Measurements from ENCODE around the gene AKAP12.
A peak's percentile ranks its signal among the peaks of the same experiment; 100 is the strongest.
"Not testable (repeated sequence)": the region's sequence is repeated elsewhere in the genome, so short reads cannot be mapped to it uniquely, and the experiment has no call there.

Gene AKAP12

GRCh38 chr6:151310852-151311767 lies 71.3 kb downstream of the AKAP12 start:
- DNase-seq (ENCODE audit: low spot score): no peak

- no peak for DNase-seq (ENCODE audit: low spot score)
Measured at GRCh38 chr6:151313066-151313491, 73.3 kb downstream of the AKAP12 start.

GRCh38 chr6:151315661-151316060 lies 75.9 kb downstream of the AKAP12 start:
- DNase-seq (ENCODE audit: low spot score): not testable (repeated sequence)

- no peak for DNase-seq (ENCODE audit: low spot score)
Measured at GRCh38 chr6:151317103-151317994, 77.6 kb downstream of the AKAP12 start.

- no peak for DNase-seq (ENCODE audit: low spot score)
Measured at GRCh38 chr6:151317995-151318365, 78.2 kb downstream of the AKAP12 start.

- DNase-seq (ENCODE audit: low spot score): no peak
Measured at GRCh38 chr6:151320140-151320539, 80.4 kb downstream of the AKAP12 start.

GRCh38 chr6:151321438-151321837 lies 81.7 kb downstream of the AKAP12 start:
- DNase-seq (ENCODE audit: low spot score): no peak

GRCh38 chr6:151322570-151322969 lies 82.8 kb downstream of the AKAP12 start:
- DNase-seq (ENCODE audit: low spot score): no peak

GRCh38 chr6:151323791-151324487 lies 84.2 kb downstream of the AKAP12 start:
- peak; percentile 49 for DNase-seq (ENCODE audit: low spot score)

- DNase-seq (ENCODE audit: low spot score): no peak
Measured at GRCh38 chr6:151324488-151324825, 84.7 kb downstream of the AKAP12 start.

- DNase-seq (ENCODE audit: low spot score): peak; percentile 39
Measured at GRCh38 chr6:151325075-151326050, 85.6 kb downstream of the AKAP12 start.

GRCh38 chr6:151326116-151326825 lies 86.5 kb downstream of the AKAP12 start:
- DNase-seq (ENCODE audit: low spot score): no peak

- DNase-seq (ENCODE audit: low spot score): no peak
Measured at GRCh38 chr6:151327101-151327500, 87.3 kb downstream of the AKAP12 start.

- DNase-seq (ENCODE audit: low spot score): no peak
Measured at GRCh38 chr6:151330130-151330696, 90.4 kb downstream of the AKAP12 start.

- no peak for DNase-seq (ENCODE audit: low spot score)
Measured at GRCh38 chr6:151335930-151336329, 96.2 kb downstream of the AKAP12 start.

GRCh38 chr6:151338651-151339200 lies 99.0 kb downstream of the AKAP12 start:
- DNase-seq (ENCODE audit: low spot score): no peak

GRCh38 chr6:151339369-151339768 lies 99.6 kb downstream of the AKAP12 start:
- DNase-seq (ENCODE audit: low spot score): no peak

GRCh38 chr6:151340219-151340978 lies 100.6 kb downstream of the AKAP12 start:
- no peak for DNase-seq (ENCODE audit: low spot score)

Measured in HuH-7.5 (cell line).